ENCODE results near the gene PHETA1. TPM values are rescaled to one million over a fixed set of nuclear protein-coding genes. Genes with fewer than 3 reads are reported as not detected.

PHETA1 gene
- total and polyA plus RNA-seq, 10 of the 15 experiments (the other 5 are each of a cell fraction or from before 2014, with no cell fraction given), result 0.02 to 1.3 (median 0.51) TPM; not detected in 1

DNA sequence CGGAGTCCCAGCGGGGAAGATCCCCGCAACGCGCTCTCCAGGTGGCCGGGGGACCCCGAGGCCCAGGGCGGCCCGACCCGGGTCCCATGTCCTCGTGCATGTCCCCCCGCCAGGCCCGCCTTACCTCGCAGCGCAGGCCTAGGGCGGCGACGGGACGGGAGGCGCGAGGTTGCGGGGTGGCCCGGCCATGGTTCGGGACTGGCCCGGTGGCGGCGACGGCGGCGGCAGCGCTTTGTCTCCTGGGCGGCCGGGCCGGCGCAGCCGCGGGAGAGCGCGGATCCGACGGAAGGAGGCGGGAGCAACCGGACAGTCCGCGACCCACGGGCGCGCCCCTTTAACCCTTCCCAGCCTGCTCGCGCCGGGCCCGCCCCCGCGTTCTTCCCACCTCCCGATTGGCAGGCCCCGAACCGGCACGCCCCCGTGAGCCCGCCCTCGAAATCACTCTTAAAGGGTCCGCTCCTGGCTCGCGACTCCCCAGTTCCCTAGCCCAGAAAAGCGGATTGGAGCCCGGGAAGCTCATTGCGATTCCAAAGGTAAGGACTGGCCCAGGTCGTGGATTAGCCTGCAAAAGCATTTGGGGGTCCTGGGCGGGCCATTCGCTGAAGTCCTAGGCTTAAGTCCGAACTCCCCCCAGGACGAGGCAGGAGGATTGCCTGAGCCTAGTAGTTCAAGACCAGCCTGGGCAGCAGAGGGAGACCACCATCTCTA lies at the start of gene PHETA1 (continued):
- no peak for TF ChIP-seq BCLAF1 (IDR thresholded peaks at IDR 0.05)
- TF ChIP-seq CEBPZ (IDR thresholded peaks at IDR 0.05; ENCODE audit: low read depth, low read length), result no peak
- TF ChIP-seq NBN (IDR thresholded peaks at IDR 0.05), result no peak
- TF ChIP-seq SUPT20H (IDR thresholded peaks at IDR 0.05; ENCODE audit: borderline replicate concordance, control insufficient read depth, low read depth, low read length), result no peak
- peak; percentile 86 for TF ChIP-seq NFYB (IDR thresholded peaks at IDR 0.05; ENCODE audit: insufficient read depth, low read depth, low read length)
- TF ChIP-seq HDGF (IDR thresholded peaks at IDR 0.05), result no peak
- no peak for TF ChIP-seq YY1 (IDR thresholded peaks at IDR 0.05; ENCODE audit: low read depth, low read length)
- TF ChIP-seq ZBED1 (IDR thresholded peaks at IDR 0.05; ENCODE audit: borderline replicate concordance), result no peak
- peak; percentile 93 for TF ChIP-seq LARP7 (IDR thresholded peaks at IDR 0.05)
- peak; percentile 73 for TF ChIP-seq PKNOX1 (IDR thresholded peaks at IDR 0.05)
- TF ChIP-seq MEF2B (IDR thresholded peaks at IDR 0.05; ENCODE audit: partially characterized antibody, poor library complexity, severe bottlenecking), result no peak
- no peak for TF ChIP-seq EZH2 (IDR thresholded peaks at IDR 0.05; ENCODE audit: borderline replicate concordance, control insufficient read depth, low read depth, low read length)
- TF ChIP-seq RELA (IDR thresholded peaks at IDR 0.05; ENCODE audit: borderline replicate concordance, partially characterized antibody), result no peak
- no peak for TF ChIP-seq EED (IDR thresholded peaks at IDR 0.05; ENCODE audit: low read depth)
- TF ChIP-seq RB1 (IDR thresholded peaks at IDR 0.05; ENCODE audit: borderline replicate concordance), result 0 out of 2 replicates have a peak, but pooled peaks have one; percentile 33
- TF ChIP-seq MYC (IDR thresholded peaks at IDR 0.05; ENCODE audit: insufficient read depth, insufficient read length, insufficient replicate concordance, low read length, severe bottlenecking), result no peak
- no peak for TF ChIP-seq PML (IDR thresholded peaks at IDR 0.05; ENCODE audit: low read length)

Data from GM12878 (cell line).